HG03097 (cell line): ENCODE data around the gene DCBLD1.
"Not testable (repeated sequence)": the region's sequence is repeated elsewhere in the genome, so short reads cannot be mapped to it uniquely, and the experiment has no call there.

Source experiments
- ATAC-seq: cut with Tn5 transposase; IDR thresholded peaks from one replicate; pipeline ENCODE4 v1.9.1; 2021; ENCODE audit not compliant: unreplicated experiment, low FRiP score

Gene DCBLD1

DNA sequence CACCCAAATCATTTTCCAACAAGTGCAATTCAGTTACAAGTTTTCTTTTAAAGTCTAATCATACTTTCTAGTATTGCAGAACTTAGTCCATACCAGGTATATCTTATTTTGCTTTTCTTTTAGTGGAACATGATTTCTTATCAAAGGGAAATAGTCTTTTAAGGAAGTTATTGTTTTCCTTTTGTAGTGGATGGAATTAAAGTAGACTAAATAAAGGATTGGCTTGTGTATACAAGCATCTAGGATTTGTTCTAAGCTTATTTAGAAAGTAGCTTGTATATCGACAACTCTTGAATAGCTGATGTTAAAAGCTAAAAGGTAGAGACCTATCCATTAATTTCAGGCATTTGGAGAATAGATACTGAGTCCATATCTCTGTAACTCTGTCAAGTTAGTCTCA lies 14.8 kb downstream of the DCBLD1 start:
- no peak for ATAC-seq

GRCh38 chr6:117498159-117498558 lies 15.7 kb downstream of the DCBLD1 start:
- peak; percentile 53 for ATAC-seq

DNA sequence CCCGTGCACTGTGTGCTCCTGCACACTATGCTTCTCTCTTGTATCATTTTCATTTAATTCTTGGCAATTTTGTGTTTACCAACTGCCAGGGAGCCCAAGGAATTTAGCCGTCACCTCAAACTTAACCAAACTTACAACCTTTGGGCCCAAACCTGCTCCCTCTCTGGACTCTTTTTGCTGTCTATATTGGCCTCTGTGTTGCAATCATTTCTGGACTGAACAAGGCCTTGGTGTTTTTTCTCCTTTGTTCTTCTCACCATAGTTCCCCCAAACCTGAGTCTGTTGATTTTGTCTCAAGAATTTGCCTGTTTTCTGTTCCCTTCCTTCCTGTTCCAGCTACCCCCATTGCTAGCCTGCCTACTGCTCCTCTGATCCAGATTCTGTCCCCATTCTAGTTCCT lies 19.2 kb downstream of the DCBLD1 start:
- ATAC-seq: no peak

- no peak for ATAC-seq
Observed at GRCh38 chr6:117502580-117502979, 20.1 kb downstream of the DCBLD1 start.

DNA sequence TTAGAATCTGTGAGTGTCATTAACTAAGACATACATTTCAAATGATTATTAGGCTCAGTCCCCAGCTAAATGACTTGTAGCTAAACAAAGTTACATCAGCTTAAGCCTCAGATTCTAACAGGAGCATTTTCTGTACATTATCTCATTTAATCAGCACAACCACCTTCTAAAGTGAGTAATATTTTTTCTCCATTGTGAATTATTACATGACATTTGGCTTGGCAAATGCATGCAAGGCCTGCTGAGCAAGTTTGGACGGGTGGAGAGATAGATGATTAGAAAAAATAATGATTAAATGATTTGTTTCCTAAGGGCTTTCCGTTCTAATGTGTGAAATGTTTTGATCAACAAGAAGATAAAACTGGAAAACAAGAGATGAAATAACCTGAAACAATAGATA lies 20.7 kb downstream of the DCBLD1 start:
- ATAC-seq: no peak

- ATAC-seq: no peak
Observed at GRCh38 chr6:117504478-117505144, 22.1 kb downstream of the DCBLD1 start.

GRCh38 chr6:117505311-117505710 lies 22.8 kb downstream of the DCBLD1 start:
- ATAC-seq: no peak

GRCh38 chr6:117506180-117506835 lies 23.8 kb downstream of the DCBLD1 start:
- ATAC-seq: no peak

DNA sequence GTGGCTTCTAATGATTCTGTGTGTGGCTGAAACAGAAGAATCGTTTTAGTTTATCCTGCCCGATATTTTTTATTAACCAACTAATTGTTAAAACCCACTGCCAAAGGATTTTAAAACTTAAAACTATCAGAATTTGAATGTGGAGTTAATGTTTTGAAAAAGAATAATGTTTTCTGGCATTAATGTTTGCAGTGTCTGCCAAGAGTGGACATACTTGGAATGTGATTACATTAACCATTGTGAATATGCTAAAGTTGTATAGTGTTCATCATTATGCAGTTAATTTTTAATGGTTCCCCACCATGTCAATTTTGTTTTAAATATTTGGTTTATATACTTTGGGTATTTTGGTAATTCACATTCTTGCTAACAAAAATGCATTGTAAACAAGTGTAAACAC lies 24.4 kb downstream of the DCBLD1 start:
- no peak for ATAC-seq

GRCh38 chr6:117508450-117508971 lies 26.0 kb downstream of the DCBLD1 start:
- no peak for ATAC-seq

DNA sequence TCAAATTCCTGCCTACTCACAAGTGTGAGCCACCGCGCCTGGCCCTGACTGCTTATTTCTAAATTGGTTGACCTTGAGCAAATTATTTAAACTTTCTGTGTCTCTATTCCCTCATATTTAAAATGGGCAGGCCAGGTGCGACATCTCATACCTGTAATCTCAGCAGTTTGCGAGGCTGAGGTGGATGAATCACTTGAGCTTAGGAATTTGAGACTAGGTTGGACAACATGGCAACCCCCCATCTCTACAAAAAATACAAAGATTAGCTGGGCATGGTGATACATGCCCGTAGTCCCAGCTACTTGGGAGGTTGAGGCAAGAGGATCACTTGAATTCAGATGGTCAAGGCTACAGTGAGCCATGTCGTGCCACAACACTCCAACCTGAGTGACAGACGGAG lies 26.5 kb downstream of the DCBLD1 start:
- ATAC-seq: no peak

GRCh38 chr6:117512056-117512828 lies 29.8 kb downstream of the DCBLD1 start:
- no peak for ATAC-seq

DNA sequence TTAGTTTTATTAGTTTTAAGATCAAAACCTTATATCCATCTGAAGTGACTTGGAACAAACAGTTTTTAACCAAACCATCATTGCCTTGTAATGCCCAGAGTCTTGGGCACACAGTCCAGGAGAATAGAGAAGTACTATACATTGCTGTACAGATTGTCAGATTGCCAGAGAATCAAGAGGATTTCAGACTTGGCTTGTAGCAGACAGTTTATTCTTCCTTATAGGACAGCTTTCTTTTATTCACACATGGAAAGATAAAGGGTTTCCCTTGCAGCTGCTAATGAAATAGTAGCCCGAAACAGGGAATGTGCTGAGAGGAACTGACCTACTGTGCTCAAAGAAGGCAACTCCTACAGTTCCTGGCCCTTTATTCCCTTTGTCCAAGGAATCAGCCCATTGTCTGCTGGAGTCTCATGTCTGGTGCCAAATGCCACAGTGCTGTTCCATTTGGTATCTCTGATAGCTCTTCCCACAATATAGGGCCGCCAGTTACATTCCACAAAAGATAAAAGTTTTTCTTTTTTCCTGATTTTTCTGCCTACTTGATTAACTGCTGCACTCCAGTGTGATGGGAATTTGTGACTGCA lies 30.6 kb downstream of the DCBLD1 start:
- ATAC-seq: no peak

DNA sequence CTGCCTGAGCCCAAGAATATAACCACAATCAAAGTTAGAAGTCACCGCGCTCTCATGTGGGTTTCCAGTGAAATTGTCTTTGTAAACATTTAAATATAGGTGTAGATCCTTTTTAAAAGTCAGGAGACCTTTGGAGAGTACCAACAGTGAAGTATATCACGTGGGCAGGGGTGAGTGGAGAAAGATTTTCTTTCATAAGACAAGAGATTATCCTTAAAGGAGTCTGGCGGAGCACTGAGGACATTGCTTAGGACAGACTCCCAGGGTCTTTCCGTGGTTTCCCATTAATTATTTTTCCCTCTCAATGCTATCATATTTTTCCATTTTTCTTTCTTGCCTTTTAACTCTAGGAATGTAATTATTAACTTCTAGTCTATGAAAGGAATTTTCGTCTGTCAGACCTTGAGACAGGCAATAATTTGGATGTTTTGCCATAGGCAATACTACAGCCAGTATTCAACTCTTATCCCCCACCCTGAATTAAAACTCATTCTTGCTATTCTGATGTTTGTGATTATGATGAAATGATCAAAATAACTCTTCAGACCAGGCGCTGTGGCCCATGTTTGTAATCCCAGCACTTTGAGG lies 31.4 kb downstream of the DCBLD1 start:
- no peak for ATAC-seq

- ATAC-seq: no peak
Observed at GRCh38 chr6:117514655-117515054, 32.2 kb downstream of the DCBLD1 start.

DNA sequence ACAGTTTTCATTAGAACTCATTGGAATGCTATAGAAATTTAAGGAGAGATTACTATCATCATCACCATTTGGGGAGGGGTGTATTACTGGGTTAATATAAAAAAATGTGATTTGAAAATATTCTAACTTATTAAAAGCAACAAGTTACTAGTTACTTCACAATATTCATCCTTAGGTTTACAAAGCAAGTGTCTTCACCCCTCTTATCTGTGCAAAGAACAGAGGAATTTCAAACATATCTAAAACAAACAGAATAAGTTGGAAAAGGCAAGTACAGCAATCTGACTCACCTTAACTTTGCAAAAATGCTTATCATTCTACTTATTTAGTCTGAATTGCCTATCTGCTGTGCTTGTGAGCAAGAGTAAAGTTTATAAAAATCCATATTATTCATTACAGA lies 32.9 kb downstream of the DCBLD1 start:
- no peak for ATAC-seq

GRCh38 chr6:117517995-117518394 lies 35.5 kb downstream of the DCBLD1 start:
- ATAC-seq: not testable (repeated sequence)

DNA sequence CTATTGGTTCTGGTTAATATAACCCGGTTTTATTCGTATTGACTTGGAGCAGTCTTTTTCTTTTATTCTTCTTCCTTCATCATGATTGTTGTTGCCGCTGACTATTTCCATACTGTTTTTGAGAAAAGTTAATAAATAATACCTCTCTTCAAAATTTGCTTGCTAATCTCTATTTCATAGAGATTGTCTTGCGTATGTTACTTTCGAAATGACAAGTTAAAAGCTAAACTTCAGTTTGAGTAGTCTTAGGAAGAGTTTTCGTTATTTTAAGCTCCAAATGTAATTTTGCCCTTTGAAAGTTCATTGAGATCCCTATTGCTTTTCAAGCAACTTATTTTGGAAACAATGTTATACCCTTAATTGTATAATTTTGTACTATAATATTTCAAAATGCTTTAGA lies 36.4 kb downstream of the DCBLD1 start:
- ATAC-seq: no peak

GRCh38 chr6:117520603-117521395 lies 38.3 kb downstream of the DCBLD1 start:
- no peak for ATAC-seq
